Activated T-cell treated with anti-CD3 and anti-CD28 coated beads, Interleukin-2, amount 50 U/mL, for 1 hour (primary cell): Measurements from ENCODE around the gene RASSF5.
A peak's percentile ranks its signal among the peaks of the same experiment; 100 is the strongest.

Experiments used
- DNase-seq: peaks from one replicate; pipeline ENCODE4 v3.0.0-alpha.2; 2020

RASSF5 gene, protein sequence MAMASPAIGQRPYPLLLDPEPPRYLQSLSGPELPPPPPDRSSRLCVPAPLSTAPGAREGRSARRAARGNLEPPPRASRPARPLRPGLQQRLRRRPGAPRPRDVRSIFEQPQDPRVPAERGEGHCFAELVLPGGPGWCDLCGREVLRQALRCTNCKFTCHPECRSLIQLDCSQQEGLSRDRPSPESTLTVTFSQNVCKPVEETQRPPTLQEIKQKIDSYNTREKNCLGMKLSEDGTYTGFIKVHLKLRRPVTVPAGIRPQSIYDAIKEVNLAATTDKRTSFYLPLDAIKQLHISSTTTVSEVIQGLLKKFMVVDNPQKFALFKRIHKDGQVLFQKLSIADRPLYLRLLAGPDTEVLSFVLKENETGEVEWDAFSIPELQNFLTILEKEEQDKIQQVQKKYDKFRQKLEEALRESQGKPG

DNA sequence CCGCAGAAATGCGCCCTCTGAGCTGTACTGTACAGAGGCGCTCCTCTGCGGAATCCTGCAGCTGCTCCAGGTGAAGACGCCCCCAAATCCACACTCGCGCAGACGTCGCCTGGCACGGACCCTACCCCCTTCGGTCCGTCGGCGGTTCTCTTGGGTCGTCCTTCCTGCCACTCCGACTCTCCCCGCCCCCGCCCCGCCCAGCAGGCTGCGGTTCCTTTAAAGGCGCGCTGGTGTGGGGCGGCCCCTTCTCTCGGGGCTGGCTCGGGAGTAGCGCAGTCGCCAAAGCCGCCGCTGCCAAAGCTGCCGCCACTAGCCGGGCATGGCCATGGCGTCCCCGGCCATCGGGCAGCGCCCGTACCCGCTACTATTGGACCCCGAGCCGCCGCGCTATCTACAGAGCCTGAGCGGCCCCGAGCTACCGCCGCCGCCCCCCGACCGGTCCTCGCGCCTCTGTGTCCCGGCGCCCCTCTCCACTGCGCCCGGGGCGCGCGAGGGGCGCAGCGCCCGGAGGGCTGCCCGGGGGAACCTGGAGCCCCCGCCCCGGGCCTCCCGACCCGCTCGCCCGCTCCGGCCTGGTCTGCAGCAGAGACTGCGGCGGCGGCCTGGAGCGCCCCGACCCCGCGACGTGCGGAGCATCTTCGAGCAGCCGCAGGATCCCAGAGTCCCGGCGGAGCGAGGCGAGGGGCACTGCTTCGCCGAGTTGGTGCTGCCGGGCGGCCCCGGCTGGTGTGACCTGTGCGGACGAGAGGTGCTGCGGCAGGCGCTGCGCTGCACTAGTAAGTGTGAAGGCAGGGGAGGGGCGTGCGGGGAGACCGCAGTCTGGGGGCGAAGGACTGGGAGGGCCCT, at the start of gene RASSF5:
RASSF5 (plus strand) TSS at position 248 of the 846 bp plus-strand sequence; CDS start at position 320, 72 bp downstream.
- DNase-seq: peak; percentile 82

DNA sequence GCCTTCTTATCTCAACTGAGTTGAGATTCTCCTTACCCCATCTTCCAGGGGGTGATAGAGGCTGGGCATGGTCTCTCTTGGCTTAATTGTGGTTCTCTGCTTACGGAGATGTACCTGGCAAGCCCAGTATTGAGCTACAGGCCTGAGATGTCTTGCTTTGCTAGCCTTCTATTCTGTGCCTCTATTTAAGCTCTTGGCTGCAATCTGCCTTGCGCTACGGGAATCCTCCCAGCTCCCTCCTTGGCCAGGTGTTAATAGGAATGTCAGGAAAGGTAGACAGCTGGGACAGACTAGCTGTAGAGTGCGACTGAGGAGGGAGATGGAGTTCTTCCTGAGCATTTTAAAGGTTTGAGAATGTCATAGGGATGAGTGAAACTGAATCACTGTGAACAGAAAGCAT, 47.6 kb upstream of the RASSF5 start:
- DNase-seq: no peak

DNA sequence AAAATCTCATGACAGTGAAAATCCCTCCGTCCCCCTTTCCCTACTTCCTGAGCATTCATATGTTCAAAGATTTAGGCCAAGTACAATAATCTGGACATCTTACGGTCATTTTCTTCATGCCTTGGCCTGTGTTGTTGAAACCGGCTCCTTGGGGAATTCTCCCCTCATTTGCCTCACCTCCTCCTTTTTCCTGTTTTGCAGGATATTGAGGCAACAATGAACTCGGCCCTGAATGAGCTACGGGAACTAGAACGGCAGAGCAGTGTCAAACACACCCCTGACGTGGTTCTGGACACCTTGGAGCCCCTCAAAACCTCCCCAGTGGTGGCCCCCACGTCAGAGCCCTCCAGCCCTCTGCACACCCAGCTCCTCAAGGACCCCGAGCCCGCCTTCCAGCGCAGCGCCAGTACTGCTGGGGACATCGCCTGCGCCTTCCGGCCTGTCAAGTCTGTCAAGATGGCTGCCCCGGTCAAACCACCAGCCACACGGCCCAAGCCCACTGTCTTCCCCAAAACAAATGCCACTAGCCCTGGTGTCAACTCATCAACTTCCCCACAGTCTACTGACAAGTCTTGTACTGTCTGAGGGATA, 46.4 kb upstream of the RASSF5 start:
- DNase-seq: no peak

DNA sequence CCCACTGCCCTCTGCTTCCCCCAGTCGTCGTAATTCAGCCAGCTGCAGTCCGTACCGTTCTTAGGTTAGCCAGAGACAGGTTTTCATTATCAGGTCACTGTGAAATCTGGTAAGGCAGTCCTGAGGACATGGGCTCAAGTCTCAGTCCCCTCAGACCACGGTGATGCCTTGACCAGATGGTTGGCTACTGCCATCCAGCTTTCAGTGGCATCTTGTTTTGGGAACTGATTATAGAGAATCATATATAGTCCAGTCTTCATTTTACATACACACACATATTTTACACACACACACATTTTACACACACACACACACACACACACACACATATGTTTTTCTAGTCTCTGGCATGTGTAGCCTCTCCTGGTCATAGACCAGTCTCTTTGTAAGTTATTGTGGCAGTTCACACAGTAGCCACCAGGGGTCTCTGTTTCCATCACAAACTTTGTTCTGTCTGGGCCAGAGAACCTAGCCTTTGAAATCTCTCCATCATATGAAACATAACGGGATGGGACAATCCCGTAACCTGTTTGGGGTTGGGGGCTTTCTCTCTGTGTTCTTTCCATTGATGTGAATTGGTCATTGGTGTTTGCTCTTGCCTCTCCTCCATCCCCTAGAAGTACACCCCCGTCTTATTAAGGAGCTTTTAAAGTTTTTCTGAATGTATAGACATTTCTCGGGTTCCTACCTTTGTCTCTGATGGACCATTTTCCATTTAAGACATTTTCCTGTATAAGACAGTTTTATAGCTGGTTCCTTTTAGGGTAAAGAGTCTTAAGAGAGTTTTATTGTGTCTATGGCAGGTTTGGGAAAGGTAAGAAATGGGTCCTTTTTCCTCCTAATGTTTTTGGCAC, 45.5 kb upstream of the RASSF5 start:
- peak; percentile 59 for DNase-seq

DNA sequence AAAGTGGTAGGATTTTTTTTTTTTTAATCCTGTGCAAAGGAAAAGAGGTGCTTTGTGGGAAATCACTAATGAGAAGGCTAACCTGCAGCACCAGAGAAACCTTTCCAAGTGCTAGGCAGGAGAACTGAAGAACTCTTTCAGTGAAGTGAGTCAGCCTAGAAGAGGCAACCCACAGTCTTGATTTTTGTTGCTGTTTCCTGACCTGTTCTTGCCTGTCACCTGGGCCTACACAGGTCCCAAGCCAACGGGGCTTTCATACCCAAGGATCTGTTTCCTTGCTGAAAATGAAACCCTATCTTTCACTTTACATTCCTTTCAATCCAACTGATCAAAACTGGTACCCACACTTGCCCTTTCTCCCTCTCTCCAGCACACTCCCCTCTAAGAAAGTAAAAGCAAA, 44.2 kb upstream of the RASSF5 start:
- DNase-seq: no peak

DNA sequence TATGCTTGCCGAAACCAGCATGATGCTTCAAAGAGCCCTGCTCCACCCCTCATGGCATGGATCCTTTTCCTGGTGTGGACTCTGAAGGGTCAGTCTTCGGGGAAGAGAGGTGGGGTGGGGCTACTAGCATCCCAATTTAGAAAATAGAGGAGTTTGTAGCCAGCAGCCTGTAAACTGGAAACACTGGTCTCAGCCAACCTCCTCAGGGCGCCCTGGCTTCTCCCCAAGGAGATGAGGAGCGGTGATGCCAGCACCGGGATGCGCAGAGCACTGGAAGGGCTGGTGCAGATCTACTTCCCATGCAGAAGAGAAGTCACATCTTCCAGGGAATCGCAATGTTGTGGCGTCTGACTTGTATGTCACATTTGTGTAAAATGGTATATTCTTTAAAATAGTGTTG, 43.4 kb upstream of the RASSF5 start:
- no peak for DNase-seq

DNA sequence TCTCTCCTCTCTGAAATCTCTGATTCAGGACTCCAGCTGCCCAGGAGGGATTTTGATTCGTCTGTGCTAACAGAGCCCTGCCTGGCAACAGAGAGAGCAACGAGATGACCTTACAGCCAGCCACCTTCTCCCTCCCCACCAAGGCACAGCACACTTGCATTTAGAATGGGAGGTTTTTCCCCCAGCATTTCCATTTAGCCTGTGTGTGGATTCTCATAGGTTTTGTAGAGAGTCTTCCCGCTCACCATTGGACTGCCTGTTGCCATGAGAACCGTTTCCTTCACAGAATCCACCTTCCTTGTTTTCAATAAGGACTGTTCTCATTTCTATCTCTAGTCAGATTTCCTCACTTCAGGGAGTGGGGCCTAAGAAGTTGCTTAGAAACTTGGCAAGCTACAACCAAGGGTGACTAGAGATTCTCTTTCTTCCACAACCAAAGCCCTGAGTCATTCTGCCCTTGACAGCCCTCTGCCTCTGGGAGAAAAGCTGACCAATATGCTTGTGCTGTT, 42.8 kb upstream of the RASSF5 start:
- no peak for DNase-seq

DNA sequence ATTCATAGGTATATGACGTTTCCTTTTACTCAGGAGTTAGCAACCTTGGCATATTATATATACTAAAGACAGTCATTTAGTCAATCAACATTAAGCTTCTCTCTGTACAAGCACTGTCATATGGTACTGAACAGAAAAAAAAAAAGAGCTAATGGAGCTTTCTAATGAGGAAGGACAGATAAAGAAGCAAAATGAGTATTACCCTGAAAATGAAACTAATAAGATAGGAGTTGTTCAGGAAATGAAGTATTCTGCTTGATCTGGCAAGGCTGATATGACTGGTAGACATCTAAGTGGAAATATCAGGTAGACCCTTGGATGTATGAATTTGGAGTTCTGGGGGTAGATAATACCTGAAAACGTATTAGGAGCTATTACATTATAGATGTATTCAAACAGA, 41.4 kb upstream of the RASSF5 start:
- DNase-seq: no peak

DNA sequence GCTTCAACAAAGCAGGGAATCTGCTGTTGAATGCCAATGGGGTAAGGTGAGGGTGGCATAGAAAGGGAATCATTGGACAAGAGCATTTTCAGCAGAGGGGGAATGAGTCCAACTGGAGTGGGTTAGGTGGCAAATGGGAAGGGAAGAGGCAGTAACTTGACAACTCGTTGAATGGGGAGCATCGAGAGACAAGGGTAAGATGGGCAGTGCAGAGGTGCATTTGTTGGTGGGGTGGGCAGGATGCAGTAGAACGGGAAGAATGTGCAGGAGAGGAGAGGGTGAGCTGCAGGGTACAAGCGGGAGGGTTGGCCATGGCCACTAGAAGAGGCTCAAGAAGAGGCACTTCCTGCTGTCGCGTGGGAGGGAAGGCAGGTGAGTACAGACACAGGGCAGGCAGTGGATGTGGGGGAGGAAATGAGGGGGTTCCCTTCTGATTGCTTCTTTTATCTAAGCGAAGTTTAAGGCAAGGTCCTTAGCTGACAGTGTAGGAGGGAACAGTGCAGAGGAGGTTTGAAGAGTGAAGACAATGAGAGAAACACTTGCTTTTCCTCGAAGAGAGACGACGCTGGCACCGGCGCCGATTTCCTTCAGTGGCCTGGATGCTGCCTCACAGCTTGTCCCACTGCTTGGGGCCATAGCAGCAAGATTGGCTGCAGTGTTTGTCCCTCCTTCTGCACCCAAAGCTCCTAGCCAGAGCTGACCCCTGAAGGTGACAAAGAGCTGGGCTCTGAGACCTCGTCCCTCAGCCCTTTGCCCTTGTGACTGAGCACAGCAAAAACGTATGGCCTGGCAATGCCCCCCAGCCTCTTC, 40.3 kb upstream of the RASSF5 start:
- no peak for DNase-seq

DNA sequence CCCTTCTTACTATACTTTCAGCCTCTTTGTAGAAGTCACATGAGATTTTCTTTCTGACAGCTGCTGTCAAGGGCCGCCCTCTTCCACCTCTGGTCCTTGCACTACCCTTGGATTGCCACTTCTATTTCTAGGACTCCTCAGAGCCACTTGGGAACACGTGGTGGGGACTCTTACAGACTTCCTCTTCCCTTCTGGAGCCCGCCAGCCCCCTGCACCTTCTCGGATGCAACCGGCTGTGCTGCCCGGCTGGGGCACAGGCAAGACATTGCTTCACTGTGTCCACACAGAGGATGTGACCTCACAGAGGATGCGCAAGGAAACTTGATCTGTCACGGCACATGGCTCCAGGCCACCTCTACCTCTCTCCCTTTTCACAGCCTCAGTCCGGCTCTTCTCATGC, 39.4 kb upstream of the RASSF5 start:
- DNase-seq: no peak

DNA sequence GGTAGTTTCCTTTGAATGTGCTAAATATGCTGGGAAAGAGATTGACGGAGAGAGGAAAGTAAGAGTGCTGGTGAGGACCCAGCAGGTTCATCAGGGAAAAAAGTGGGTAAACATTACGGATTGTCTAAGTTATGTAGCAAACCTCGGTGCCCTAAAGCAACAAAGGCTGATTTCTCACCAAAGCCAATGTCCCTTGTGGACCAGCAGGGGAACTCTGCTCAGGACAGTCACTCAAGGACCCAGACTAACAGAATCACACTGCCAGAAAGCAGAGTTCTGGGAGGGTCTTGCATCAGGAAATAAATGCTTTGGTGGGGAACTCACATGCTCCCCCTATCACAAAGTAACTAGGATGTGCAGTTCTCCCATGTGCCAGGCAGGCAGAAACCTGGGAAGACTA, 38.8 kb upstream of the RASSF5 start:
- no peak for DNase-seq

DNA sequence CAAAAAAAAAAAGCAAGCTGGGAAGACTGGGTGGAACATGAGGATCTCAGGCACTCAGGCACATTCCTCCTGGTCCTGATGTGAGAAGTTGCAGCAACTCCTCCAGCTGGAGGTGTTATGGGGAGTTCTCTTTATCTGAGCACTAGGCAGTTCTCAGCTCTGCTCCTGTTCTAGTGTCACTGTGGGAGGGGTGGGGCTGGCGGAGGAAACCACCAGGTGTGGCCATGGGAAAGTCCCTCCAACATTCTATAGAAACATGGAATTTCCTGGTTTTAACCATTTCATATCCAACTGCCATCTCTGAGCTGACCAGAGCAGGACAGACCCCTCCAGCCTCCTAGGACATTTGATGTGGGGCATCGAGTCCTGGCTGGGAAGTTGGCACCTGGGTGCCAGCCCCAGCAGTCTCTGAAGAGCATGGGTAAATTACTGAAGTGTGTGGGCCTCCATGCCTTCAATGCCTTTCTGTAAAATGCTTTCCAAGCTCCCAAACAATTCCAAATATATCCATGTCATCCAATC, 37.9 kb upstream of the RASSF5 start:
- peak; percentile 38 for DNase-seq

DNA sequence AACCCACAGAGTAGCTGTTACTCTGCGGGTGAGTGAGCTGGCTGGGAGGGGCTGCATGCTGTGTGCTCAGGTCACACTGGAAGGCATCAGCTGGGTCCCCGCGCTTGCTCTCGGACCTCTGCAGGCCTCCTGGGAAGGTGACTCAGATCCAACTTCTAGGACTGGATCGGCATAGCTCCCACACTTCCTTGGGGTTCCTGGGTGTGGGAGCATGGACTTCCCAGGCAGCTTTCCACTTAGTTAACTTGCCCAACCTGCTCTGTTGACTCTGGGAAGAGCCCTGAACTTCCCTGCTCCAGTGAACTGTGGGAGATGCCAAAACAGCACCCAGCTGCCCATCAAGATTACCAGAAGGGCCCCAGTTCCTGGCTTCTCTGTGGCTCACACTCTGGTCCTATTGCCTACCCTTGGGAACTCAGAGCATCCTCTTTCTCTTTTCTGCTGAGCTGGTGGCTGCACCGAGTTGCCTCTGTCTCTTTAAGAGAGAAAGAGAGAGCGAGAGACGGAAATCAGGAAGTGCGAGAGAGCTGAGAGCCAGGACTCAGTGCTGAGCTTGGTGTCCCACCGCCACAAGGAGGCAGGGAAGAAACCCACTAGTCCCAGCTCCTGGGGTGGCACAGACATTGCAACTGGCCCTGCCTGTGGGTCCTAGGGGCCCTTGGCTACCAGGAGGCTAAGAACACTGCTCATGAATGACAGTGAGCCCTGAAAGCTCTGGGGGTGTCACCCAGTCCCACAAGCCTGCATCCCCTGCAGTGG, 37.2 kb upstream of the RASSF5 start, which contains the start of gene IKBKE:
IKBKE (plus strand) TSS at position 544 of the 759 bp plus-strand sequence. CDS start 2,752 bp downstream, outside the sequence.
- peak; percentile 53 for DNase-seq

DNA sequence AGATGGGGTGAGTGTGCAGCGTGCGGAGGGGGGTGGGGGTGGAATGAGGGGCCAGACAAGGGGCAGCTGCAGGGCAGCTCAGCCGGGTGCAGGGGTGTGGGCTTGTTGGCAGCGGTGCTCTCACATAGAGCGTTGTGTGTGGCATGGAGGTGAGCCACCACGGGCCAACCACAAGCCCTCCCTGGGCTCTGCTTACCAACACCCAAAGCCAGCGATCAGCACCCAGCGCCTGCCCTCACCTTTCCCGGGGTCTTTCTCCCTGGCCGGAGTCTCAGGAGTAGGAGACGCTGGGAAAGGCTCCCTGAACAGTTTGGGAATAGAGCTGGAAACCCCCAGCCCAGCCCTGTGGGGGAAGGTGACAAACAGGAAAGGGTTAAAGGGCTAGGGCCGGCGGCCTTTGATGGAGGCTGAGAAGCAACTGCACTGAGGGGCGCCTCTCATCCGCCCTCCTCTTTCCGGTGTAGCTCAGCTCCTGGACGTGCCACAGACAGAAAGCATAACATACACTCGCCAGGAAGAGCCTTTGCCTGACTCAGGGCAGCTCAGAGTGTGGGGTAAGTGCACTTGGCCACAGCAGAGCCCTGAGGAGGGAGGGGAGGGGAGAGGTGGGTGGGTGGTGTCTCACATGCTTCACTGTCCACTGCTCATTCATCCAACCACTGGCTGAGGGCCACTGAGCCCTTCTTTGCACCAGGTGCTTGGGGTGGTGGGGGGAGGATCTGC, 36.5 kb upstream of the RASSF5 start:
- DNase-seq: peak; percentile 47

DNA sequence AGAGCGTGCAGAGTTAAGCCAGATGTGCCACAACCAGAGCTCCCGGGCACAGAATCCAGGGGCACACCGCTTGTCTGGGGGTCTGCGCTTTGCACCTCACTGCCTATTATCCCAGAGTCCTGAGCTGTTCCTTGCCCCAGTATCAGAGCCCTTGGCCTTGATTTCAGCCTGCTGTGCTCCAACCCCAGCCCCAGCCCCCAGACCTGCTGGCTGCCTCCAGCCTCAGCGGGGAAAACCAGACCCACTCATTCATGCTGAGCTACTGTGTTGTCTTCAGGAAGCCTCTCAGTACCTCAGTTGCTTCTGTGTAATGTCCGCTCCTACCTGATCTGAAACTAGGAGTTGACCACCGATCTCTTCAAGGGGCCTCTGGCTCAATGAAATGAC, 35.9 kb upstream of the RASSF5 start:
- DNase-seq: no peak

DNA sequence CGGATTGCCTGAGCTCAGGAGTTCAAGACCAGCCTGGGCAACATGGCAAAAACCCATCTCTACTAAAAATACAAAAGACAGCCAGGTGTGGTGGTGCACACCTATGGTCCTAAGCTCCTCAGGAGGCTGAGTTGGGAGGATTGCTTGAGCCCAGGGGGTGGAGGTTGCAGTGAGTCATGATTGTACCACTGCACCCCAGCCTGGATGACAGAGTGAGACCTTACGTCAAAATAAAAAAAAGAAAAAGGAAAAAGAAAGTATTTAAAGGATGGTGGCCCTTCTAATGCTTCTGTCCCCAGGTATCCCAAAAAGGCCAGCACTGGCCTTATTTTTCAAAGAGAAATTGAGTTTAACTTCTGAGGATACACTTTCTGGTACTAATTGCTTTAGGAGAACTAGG, 35.3 kb upstream of the RASSF5 start:
- no peak for DNase-seq

DNA sequence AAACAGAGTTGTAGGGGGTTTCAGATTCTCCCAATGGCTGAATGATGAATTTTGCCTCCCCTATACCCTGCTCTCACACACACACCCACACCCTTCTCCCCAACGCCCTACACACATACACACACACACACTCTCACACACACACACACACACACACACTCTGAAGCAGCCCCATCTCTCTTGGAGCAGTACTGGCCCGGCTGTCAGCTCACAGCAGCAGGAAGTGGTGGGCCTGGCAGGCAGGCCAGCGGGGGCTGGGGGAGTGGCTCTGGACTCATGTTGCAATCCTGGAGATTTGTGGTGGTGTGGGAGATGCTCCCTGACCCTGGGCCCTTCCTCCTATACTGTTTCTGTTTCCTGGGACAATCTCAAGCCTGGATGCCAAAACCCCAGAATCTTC, 34.9 kb upstream of the RASSF5 start:
- no peak for DNase-seq

DNA sequence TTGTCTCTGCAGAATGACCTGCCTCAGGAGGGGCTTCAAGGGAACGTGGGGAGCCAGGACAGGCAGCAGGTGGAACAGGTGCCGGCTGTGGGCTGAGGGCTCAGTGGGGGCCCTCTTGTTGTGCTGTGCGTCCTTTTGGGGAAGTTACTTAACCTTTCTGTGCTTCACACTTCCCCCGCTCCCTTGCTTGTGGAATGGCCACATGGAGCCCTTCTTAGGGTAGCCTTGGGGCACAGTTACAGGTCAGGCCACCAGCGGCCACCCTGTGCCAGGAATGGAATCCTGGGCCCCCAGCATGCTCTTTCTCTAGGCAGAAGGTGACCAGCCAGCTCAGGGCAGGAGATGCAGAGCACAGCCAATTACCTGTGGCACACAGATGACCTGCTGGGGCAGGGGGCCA, 34.4 kb upstream of the RASSF5 start:
- DNase-seq: no peak

DNA sequence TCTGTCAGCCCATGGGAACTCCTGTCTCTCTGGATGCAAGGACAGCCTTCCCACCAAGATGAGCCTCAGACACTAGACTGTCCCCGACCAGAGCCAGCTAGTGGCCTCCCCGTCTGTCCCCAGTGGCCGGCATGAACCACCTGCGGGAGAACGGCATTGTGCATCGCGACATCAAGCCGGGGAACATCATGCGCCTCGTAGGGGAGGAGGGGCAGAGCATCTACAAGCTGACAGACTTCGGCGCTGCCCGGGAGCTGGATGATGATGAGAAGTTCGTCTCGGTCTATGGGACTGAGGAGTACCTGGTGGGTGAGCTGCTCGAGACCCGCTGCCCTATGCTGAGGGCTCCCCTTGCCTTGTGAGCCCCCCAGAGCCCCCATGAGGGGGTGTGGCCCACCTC, 31.3 kb upstream of the RASSF5 start:
- DNase-seq: no peak

DNA sequence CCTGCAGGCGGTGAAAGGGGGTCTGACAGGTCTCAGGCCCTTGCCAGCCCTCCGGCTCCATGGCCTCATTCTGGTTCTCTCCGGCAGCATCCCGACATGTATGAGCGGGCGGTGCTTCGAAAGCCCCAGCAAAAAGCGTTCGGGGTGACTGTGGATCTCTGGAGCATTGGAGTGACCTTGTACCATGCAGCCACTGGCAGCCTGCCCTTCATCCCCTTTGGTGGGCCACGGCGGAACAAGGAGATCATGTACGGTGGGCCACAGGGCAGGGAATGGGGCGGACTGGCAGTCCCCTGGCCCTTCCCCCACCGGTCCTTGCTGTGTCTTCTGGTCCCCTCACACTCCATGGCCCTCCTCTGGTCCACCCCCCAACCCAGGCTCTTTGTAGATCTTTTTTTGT, 30.7 kb upstream of the RASSF5 start:
- DNase-seq: no peak
